ENCODE results near the gene RDH11.

The RDH11 gene

DNA sequence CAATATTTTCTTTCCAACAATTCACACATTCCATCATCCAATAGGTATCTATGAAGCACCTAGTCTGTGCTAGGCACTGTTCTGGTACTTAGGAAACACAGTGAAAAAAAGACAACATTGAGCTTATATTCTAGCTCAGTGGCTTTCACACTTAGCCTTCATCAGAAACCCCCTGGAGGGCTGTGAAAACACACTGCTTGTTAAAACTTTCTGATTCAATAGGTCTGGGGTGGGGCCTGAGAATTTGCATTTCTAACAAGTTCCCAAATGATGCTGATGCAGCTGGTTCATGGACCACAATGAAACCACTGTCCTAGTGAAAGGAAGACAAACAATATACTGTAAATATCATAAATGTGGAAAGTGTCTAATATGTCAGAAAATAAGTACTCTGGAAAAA is 27.0 kb downstream of the RDH11 start:
- TF ChIP-seq, protein P1, sequence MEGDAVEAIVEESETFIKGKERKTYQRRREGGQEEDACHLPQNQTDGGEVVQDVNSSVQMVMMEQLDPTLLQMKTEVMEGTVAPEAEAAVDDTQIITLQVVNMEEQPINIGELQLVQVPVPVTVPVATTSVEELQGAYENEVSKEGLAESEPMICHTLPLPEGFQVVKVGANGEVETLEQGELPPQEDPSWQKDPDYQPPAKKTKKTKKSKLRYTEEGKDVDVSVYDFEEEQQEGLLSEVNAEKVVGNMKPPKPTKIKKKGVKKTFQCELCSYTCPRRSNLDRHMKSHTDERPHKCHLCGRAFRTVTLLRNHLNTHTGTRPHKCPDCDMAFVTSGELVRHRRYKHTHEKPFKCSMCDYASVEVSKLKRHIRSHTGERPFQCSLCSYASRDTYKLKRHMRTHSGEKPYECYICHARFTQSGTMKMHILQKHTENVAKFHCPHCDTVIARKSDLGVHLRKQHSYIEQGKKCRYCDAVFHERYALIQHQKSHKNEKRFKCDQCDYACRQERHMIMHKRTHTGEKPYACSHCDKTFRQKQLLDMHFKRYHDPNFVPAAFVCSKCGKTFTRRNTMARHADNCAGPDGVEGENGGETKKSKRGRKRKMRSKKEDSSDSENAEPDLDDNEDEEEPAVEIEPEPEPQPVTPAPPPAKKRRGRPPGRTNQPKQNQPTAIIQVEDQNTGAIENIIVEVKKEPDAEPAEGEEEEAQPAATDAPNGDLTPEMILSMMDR (IDR thresholded peaks at IDR 0.05; ENCODE audit: borderline replicate concordance, insufficient read depth, low read depth, low read length) = no peak
- no peak overlapping the region for H3K4me3 ChIP-seq (ENCODE audit: low read depth, low read length)

DNA sequence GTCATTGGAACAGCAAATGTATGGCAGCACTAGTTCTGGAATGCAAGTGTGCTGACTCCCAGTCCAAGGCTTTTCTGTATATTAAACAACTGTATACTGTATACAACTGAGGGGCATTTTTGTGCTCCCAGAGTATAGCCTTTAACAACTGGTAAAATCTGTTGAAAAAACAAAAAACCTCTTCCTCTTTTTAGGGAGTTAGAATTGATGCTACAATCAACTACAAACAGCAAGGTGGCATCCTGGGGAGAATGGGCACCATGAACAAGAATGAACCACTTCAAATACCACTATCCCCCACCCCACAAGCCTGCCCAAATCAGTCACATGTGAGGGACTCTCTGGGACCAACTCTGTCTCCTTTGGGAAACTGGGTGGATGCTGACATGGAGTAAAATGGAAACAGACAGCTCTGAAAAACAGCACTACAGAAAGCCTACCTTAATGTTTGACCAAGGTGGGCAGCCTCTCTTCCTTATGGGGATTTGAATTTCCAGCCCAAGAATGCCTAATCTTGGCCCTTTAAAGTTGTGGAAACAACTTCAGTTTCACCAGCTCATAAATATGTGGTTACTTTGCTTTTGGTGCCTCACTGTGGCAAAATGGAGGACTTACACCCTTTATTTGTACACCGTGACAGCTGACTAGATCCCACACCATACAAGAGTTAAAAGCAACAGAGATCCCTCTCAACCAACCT is 28.7 kb downstream of the RDH11 start:
- H3K4me3 ChIP-seq (ENCODE audit: low read depth, low read length) = no peak overlapping the region
- TF ChIP-seq, protein P1 (IDR thresholded peaks at IDR 0.05; ENCODE audit: borderline replicate concordance, insufficient read depth, low read depth, low read length) = peak; percentile 59; the same call in 1 of the 2 replicates

DNA sequence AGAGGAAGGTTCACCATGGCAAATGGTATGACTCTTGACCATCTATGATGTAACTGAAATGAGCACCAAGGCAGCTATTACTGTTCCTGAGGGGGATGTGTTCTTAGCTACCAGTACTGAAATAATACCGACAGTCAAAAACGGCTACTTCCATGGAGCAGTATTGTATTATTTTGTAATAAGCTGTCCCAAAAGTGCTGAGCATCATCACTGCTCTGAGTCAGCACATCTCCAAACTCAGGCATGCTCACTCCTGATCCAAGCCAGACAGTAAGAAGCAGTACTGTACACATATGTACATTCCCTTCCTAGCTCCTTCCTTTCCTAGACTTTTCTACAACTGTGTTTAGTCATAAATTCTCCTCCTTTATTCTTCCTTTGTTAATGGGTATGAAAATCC is 29.7 kb downstream of the RDH11 start:
- TF ChIP-seq, protein P1 (IDR thresholded peaks at IDR 0.05; ENCODE audit: borderline replicate concordance, insufficient read depth, low read depth, low read length) = no peak
- H3K4me3 ChIP-seq (ENCODE audit: low read depth, low read length) = no peak overlapping the region

DNA sequence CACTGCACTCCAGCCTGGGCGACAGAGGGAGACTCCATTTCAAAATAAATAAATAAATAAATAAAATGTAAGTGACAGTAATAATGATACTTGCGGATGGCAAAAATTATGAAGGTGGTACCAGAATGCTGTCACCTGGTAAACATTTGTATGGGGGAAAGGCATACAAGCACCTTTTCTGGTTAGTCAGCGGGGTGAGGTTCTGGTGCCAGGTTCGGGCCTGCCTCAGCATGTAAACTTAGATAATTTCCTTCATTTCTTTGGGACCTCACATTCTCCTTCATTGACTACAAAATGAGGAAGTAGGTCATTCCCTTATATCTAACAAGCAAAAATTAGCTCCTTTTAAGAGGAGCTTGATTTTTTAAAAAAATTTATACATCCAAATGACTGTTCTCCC is 31.9 kb downstream of the RDH11 start:
- TF ChIP-seq, protein P1 (IDR thresholded peaks at IDR 0.05; ENCODE audit: borderline replicate concordance, insufficient read depth, low read depth, low read length) = no peak
- H3K4me3 ChIP-seq (ENCODE audit: low read depth, low read length) = no peak overlapping the region

DNA sequence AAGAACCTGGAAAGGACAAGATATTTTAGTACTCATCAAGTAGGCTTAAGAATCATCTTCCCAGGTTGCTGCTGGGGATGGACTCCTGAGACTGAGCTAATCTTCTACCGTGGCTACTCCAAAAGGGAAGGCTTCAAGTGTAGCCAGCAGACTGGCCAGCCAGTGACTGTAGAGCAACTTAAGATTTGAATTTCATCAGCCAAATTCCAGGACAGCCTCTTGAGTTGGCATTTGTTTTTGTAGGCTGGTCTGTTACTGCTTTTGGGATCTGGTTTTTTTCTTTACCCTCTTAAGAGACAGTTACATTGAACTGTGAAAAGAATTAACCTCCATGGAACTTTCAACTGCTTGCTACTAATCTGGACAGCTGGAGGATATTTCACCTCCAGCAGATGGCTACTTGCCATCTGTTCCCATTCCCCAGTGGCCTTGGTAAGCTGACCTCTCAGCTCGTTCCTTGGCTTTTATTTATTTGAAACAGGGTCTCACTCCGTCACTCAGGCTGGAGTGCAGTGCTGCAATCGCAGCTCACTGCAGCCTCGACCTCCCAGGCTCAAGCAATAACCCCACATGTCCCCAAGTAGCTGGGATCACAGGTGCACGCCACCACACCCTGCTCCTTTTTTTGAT is 41.8 kb downstream of the RDH11 start:
- no peak overlapping the region for H3K4me3 ChIP-seq (ENCODE audit: low read depth, low read length)
- TF ChIP-seq, protein P1 (IDR thresholded peaks at IDR 0.05; ENCODE audit: borderline replicate concordance, insufficient read depth, low read depth, low read length) = no peak

DNA sequence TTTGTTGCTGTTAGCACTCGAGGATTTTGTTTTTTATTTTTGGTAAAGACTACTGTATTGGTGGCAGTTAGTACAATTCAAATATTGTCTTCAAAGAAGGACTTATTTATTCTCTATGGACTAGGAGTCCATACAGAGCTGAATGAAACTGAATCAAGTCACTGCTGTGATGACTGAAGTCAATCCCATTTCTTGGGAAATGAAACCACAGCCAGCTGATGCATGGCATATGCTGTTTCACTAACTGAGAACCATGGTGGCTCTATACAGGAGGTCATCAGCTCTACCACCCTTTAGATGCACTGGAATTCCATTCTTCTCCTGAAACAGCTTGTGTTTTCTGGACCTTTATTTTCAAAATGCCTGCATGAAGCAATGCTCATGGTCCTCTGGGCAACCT is 43.4 kb downstream of the RDH11 start:
- TF ChIP-seq, protein P1 (IDR thresholded peaks at IDR 0.05; ENCODE audit: borderline replicate concordance, insufficient read depth, low read depth, low read length) = no peak
- H3K4me3 ChIP-seq (ENCODE audit: low read depth, low read length) = no peak overlapping the region

DNA sequence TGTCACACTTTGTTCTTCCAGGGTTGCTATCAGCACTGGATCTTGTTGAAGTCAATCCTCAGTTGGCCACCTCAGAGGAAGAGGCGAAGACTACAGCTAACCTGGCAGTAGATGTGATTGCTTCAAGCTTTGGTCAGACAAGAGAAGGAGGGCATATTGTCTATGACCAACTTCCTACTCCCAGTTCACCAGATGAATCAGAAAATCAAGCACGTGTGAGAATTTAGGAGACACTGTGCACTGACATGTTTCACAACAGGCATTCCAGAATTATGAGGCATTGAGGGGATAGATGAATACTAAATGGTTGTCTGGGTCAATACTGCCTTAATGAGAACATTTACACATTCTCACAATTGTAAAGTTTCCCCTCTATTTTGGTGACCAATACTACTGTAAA is 44.9 kb downstream of the RDH11 start:
- no peak overlapping the region for H3K4me3 ChIP-seq (ENCODE audit: low read depth, low read length)
- TF ChIP-seq, protein P1 (IDR thresholded peaks at IDR 0.05; ENCODE audit: borderline replicate concordance, insufficient read depth, low read depth, low read length) = no peak

Data from GM12875 (cell line).